Inflammatory macrophage treated with lipopolysaccharide for 1 hour (primary cell): ENCODE results near the gene HIVEP1.
A peak's percentile ranks its signal among the peaks of the same experiment; 100 is the strongest.

Source experiments
- DNase-seq, 2 donors: peaks; one replicate each; pipeline ENCODE4 v3.0.0-alpha.2; 2020 to 2022

The HIVEP1 gene

GRCh38 chr6:12020187-12020791 is 8.2 kb downstream of the HIVEP1 start:
- DNase-seq: no peak

- no peak for DNase-seq
Measured at GRCh38 chr6:12022481-12022880, 10.4 kb downstream of the HIVEP1 start.

DNA sequence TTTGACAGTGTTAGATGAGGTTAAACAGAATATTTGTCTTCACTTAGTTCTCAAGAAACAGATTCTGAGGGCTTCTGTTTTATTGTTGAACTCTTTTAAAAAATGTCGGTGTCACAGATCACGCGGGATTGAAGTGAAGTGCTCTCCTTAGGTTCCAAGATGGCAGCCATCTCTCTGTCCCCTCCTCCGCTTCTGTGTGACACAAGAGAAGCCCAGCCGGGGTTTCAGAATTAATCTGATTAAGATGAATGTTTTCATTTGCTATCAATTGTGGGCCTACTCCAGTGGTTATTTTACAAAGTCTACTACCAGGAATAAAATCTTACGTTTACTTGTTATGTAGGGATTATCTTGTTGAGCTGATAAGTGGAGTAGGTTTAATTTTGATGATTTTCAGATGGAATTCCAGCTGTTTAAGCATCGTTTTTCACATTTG is 10.9 kb downstream of the HIVEP1 start:
- DNase-seq: no peak

- DNase-seq: no peak
Measured at GRCh38 chr6:12024216-12024615, 12.1 kb downstream of the HIVEP1 start.

- DNase-seq: no peak
Measured at GRCh38 chr6:12024699-12025434, 12.8 kb downstream of the HIVEP1 start.

GRCh38 chr6:12026120-12026519 is 14.0 kb downstream of the HIVEP1 start:
- DNase-seq: no peak

GRCh38 chr6:12026833-12027232 is 14.7 kb downstream of the HIVEP1 start:
- no peak for DNase-seq

DNA sequence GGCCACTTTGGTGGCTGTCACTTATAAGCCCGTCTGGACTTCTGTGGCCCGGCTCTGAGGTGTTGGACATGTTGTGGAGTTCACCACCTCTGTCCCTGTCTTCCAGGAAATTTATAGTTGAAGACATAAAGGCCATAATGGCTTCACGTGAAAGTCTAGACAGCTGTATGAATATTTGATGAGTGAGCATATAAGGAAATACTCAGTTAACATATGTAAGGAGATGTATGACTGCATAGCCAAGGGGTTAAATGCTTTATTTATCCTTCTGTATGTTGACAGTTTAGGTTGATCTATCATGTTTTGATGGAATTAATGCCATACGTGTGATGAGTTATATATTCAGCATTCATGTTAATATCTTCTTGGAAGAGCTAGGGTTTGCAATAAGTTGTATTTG is 16.1 kb downstream of the HIVEP1 start:
- no peak for DNase-seq

DNA sequence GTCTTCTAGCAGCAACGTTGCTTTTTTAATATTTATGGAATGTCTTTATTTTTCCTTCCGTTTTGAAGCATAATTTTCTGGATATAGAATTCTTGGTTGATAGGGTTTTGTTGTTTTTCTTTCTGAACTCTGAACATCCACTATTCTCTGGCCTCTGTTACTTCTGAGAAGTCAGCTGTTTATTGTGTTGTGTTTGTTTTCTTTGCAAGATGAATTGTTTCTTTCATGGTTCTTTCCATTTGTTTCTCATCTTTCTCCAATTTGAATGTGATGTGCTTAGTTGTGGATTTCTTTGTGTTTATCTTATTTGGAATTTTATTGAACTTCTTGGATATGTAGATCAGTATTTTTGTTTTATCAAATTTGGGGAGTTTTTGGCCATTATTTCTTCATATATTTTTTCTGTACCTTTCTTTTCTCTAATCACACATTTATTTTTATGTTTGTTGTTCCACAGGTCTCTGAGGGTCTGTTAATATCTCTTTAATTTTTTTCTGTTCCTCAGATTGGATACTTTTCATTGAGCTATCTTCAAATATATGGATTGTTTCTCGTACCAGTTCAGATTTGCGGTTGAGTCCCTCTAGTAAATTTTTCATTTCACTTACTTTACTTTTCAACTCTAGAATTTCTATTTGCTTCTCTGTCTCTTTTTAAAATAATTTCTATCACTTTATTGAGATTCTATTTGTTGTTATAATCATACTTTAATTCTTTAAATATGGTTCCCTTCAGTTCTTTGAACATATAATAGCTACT is 18.0 kb downstream of the HIVEP1 start:
- DNase-seq: no peak

DNA sequence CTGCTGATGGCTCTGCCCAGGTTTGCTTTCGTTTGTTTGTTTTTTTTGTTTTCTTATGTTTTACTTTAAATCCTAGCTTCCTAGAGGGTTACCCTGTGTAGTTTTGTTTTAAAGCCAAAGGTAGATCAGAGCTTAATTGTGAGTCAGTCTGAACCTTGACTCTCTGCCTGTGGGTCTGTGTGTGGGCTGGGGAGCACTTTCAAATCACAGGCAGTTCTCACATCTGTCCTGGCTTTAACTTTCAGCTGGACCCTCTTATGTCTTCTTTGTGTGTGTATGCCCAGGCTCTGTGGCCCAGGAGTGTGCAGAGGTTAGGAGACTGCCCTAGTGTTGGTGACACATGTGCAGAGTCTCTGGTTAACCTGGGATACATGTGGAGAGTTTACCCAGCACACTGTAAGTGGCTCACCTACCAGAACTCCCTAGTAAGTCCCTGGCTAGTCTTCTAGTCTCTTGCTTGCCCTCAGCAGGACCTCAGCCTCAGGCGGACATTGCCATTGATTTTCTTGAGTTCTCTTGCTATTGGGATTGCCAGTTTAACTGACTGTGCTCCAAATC is 19.0 kb downstream of the HIVEP1 start:
- no peak for DNase-seq

GRCh38 chr6:12032783-12033573 is 20.9 kb downstream of the HIVEP1 start:
- no peak for DNase-seq

GRCh38 chr6:12033770-12034169 is 21.7 kb downstream of the HIVEP1 start:
- DNase-seq: no peak

- DNase-seq: no peak
Measured at GRCh38 chr6:12034349-12034748, 22.2 kb downstream of the HIVEP1 start.

DNA sequence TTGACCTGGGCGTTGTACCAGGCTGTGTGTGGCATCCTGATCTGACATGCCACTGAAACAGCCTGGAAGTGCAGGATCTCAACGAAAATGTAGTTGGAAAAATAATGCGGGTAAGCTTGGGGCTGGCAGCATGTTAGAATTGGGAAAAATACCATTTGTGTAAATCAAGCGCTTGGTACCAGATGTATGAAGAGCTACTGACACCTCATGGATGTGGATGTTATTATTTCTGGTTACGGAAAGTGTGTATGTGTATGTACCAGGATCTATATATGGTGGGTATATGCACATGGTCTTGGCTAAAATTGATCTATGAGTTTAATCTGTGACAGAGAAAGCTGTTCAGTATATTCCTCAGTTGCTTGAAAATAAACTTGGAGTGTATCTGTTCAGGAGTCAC is 22.7 kb downstream of the HIVEP1 start:
- no peak for DNase-seq

DNA sequence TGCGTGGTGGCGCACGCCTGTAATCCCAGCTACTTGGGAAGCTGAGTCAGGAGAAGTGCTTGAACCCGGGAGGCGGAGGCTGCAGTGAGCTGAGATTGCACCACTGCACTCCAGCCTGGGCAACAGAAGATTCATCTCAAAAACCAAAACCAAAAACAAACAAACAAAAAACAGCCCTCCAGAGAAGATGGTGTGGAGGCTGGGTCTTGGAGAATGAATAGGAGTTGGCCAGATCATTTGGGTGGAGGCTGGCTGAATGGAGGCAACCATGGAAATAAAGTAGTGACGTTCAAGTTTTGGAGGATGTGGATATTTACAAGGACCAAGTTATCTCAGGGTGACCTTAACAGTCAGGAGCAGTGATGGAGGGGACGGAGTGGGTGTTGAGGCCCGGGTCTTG is 24.7 kb downstream of the HIVEP1 start:
- DNase-seq: no peak

- DNase-seq: no peak
Measured at GRCh38 chr6:12037798-12038197, 25.7 kb downstream of the HIVEP1 start.

GRCh38 chr6:12039540-12040459 is 27.7 kb downstream of the HIVEP1 start:
- DNase-seq: no peak

- peak; percentile 49 to 58 for DNase-seq
Measured at GRCh38 chr6:12047304-12047703, 35.2 kb downstream of the HIVEP1 start.

DNA sequence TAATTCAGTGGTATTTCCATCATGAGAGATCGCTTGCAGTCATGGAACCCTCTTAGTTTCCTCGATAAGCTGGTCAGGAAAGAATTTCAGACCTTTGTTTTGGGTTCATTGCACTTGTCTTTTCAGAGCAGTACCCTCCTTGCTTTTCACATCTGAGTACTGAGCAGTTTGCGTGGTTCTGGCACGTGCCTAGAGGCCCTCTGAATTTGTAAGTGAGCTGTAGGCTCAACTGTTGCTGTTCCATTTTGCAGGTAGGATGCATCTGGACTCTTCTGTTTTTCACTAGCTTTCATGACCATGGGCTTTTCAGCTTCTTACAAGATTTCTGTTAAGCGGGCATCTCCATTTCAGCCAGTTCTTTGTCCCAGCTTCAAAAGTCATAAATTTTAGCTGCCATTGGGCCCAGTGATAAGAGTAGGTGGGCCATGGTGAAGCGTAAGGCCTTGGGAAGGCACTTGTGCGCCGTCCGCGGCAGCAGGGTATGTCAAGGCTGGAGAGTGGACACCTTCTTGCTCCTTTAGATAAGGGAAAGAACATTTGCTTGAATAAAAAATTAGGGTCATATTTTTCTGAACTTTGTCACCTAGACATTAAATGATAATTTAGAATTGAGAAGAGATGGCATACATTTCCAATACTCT is 35.8 kb downstream of the HIVEP1 start:
- no peak for DNase-seq

- DNase-seq: no peak
Measured at GRCh38 chr6:12048609-12049008, 36.5 kb downstream of the HIVEP1 start.

- DNase-seq: no peak
Measured at GRCh38 chr6:12049165-12049564, 37.1 kb downstream of the HIVEP1 start.
